Smooth muscle cell (in vitro differentiated cells): Measurements from ENCODE around the gene GPR26. TPM values are rescaled to one million over a fixed set of nuclear protein-coding genes. Genes with fewer than 3 reads are reported as not detected.

Source experiments
- DNase-seq: peaks from one replicate; lab custom pipeline; 2025; ENCODE audit not compliant: unreplicated experiment; lab: John Stamatoyannopoulos, UW
- H2AFZ ChIP-seq: fragments of 200-600 bp; sonication (generic); 2 replicates; pipeline ENCODE4 v1.6.0; 2016; ENCODE audit warnings: antibody characterized with exemption, low read depth, mild to moderate bottlenecking
- H3F3A ChIP-seq: fragments of 200-600 bp; sonication (generic); 2 replicates; pipeline ENCODE4 v1.6.0; 2017; ENCODE audit warnings: antibody characterized with exemption, low read depth
- H3K27ac ChIP-seq: fragments of 200-600 bp; sonication (generic); 2 replicates; pipeline ENCODE4 v1.5.1; 2016; ENCODE audit warnings: low read depth, mild to moderate bottlenecking
- H3K27me3 ChIP-seq: fragments of 200-600 bp; sonication (generic); 2 replicates; pipeline ENCODE4 v1.6.1; 2016; ENCODE audit warnings: low read depth, mild to moderate bottlenecking
- H3K36me3 ChIP-seq: fragments of 200-600 bp; sonication (generic); 2 replicates; pipeline ENCODE4 v1.5.1; 2016; ENCODE audit warnings: low read depth
- H3K4me1 ChIP-seq: fragments of 200-600 bp; sonication (generic); 2 replicates; pipeline ENCODE4 v1.5.1; 2016; ENCODE audit warnings: low read depth
- H3K4me2 ChIP-seq: fragments of 200-600 bp; sonication (generic); 2 replicates; pipeline ENCODE4 v1.6.0; 2016; ENCODE audit warnings: mild to moderate bottlenecking
- H3K4me3 ChIP-seq: fragments of 200-600 bp; sonication (generic); 2 replicates; pipeline ENCODE4 v1.5.1; 2016; ENCODE audit warnings: mild to moderate bottlenecking
- H3K79me2 ChIP-seq: fragments of 200-600 bp; sonication (generic); 2 replicates; pipeline ENCODE4 v1.6.0; 2016; ENCODE audit warnings: low read depth, mild to moderate bottlenecking
- H3K9ac ChIP-seq: fragments of 200-600 bp; sonication (generic); 2 replicates; pipeline ENCODE4 v1.6.0; 2016; ENCODE audit warnings: low read depth
- H3K9me3 ChIP-seq: fragments of 200-600 bp; sonication (generic); replicated peaks from 2 replicates; pipeline ENCODE4 v1.5.1; 2016; ENCODE audit warnings: low read depth
- H4K20me1 ChIP-seq: fragments of 200-600 bp; sonication (generic); 2 replicates; pipeline ENCODE4 v1.6.0; 2016; ENCODE audit warnings: low read depth
- WGBS: methylation state at CpG from one replicate; pipeline ENCODE4 v1.1.7; 2016; ENCODE audit warnings: low lambda C conversion rate; 5-methylcytosine and 5-hydroxymethylcytosine counted together
- polyA plus RNA-seq: library from polyadenylated mRNA; unstranded; fragments of >200 nt; fragmentation: Nextera tagmentation; extraction: Ambion mirVana; gene quantifications from 2 replicates; pipeline ENCODE4 v1.2.1, GENCODE V29; 2016
- total RNA-seq: library from RNA; depleted of rRNA; stranded (reverse); fragments of >200 nt; gene quantifications from 2 replicates; pipeline ENCODE4 v1.2.3, GENCODE V29; 2014
- TF ChIP-seq, protein P1 (sequence below): fragments of 200-600 bp; sonication (generic); IDR thresholded peaks from 2 replicates; pipeline ENCODE4 v1.5.1; 2017; ENCODE audit warnings: borderline replicate concordance, mild to moderate bottlenecking, antibody characterized with exemption; ENCODE audit not compliant: insufficient read depth, poor library complexity, severe bottlenecking

Gene GPR26
- total and polyA plus RNA-seq, 2 experiments from 2014 or later = not detected

DNA sequence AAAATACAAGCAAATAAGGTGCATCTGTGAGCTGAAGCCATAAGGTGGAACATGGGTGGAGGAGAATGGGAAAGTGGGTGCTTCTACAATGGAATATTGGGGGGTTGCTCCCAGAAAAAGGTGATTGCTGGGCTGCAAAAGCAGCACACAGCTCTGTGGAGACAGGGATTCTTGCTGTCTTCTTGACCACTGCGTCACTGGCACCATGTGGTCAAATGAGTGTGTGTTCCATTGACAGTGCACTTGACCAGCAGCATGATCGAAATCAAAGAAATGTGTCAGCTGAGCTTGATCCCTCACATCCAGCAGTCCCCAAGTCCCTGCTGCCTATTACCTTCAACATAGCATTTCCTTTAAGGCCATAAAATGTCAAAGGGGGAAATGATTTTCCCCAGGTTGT is 56.2 kb downstream of the GPR26 start:
- Histone ChIP-seq H3K9me3 (no peaks in the 10 kb centered on the region), H4K20me1 (no peaks in the 10 kb centered on the region), H3K27ac (no peak overlapping the region), H3K4me1 (no peaks in the 10 kb centered on the region), H3K9ac (no peak overlapping the region), H3K79me2 (no peaks in the 10 kb centered on the region), H3K36me3 (no peaks in the 10 kb centered on the region), H3K27me3 (no peaks in the 10 kb centered on the region), H3F3A (no peaks in the 10 kb centered on the region), H3K4me2 (no peak overlapping the region), H3K4me3 (no peak overlapping the region), H2AFZ (no peak overlapping the region)
- no peak for DNase-seq
- WGBS = 86% methylated on average over 2 of the region's 2 CpGs
- TF ChIP-seq, protein P1, sequence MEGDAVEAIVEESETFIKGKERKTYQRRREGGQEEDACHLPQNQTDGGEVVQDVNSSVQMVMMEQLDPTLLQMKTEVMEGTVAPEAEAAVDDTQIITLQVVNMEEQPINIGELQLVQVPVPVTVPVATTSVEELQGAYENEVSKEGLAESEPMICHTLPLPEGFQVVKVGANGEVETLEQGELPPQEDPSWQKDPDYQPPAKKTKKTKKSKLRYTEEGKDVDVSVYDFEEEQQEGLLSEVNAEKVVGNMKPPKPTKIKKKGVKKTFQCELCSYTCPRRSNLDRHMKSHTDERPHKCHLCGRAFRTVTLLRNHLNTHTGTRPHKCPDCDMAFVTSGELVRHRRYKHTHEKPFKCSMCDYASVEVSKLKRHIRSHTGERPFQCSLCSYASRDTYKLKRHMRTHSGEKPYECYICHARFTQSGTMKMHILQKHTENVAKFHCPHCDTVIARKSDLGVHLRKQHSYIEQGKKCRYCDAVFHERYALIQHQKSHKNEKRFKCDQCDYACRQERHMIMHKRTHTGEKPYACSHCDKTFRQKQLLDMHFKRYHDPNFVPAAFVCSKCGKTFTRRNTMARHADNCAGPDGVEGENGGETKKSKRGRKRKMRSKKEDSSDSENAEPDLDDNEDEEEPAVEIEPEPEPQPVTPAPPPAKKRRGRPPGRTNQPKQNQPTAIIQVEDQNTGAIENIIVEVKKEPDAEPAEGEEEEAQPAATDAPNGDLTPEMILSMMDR = no peak

DNA sequence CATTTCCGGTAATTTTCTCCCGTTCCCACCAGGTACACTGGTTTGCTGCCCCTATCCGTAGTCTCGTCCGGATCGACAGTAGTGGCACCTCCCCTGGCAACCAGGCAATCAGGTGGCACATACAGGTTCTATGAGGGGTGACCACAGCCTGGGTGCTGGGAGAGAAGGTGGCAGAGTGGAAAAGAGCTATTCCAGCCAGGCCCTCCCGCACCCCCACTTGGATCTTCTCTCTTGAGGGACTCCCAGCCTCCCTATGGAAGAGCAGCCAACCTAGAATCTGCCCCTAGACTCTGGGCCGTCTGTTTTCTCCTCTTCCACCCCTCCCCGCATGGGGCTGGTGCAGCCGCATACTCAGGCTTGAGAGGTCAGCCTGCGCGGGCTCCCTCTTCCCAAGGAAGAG is 58.6 kb downstream of the GPR26 start:
- no peaks in the 10 kb centered on the region for H3K36me3 ChIP-seq
- H3K27me3 ChIP-seq = no peaks in the 10 kb centered on the region
- no peak for DNase-seq
- no peaks in the 10 kb centered on the region for H3K79me2 ChIP-seq
- no peak overlapping the region for H3K4me3 ChIP-seq
- H4K20me1 ChIP-seq = no peaks in the 10 kb centered on the region
- no peak overlapping the region for H3K27ac ChIP-seq
- no peaks in the 10 kb centered on the region for H3K9me3 ChIP-seq
- no peak overlapping the region for H2AFZ ChIP-seq
- TF ChIP-seq, protein P1 = no peak
- 89% methylated on average over 12 of the region's 12 CpGs for WGBS
- no peaks in the 10 kb centered on the region for H3F3A ChIP-seq
- H3K9ac ChIP-seq = no peak overlapping the region
- H3K4me1 ChIP-seq = peaks cover 4% of the 10 kb centered on the region
- no peak overlapping the region for H3K4me2 ChIP-seq

DNA sequence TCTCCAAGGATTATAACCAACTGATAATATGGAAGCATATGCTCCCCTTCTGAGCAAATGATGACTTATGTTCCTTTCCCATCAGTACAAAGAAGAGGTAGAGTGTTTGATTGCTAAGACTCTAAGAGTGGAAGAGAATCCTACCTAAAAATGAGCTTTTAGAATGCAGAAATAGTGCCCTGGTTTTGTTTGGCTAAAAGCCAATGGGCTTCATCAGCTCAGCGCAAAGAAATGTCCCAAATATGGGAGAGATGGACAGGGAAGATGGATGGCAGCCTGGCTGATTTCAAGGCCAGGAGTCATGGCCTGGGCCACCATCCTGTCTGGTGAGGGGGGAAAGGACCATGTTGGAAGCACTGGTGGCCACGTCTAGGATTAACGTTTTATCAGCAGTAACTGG is 60.2 kb downstream of the GPR26 start:
- Histone ChIP-seq H3K4me2 (no peak overlapping the region), H3K4me1 (peaks cover 4% of the 10 kb centered on the region), H3K36me3 (no peaks in the 10 kb centered on the region), H3K4me3 (no peak overlapping the region), H3K9ac (no peak overlapping the region), H2AFZ (no peak overlapping the region), H4K20me1 (no peaks in the 10 kb centered on the region), H3K27ac (no peak overlapping the region), H3K79me2 (no peaks in the 10 kb centered on the region), H3K27me3 (no peaks in the 10 kb centered on the region), H3F3A (no peaks in the 10 kb centered on the region), H3K9me3 (no peaks in the 10 kb centered on the region)
- TF ChIP-seq, protein P1 = no peak
- 91% methylated on average over 3 of the region's 3 CpGs for WGBS
- DNase-seq = no peak

DNA sequence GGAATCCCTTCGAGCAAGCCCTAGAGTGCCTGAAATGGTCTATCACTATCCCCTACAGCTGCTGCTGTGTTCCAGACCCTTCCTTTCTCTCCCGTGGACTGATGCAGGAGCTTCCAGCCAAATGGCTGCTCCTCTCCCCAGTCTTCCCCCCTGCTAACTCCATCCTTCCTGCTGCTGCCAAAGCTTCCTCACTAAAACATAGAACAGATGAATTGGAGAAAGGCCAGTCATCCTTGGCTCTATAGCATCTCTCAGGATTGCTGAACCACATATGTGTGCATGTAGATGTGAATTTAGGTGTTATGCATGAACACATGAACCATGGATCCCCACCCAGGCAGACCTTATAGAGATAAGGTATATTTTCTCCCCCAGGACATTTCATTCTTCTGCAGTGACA is 60.7 kb downstream of the GPR26 start:
- H3K4me3 ChIP-seq = no peak overlapping the region
- no peak overlapping the region for H2AFZ ChIP-seq
- H3K79me2 ChIP-seq = no peaks in the 10 kb centered on the region
- H3K4me1 ChIP-seq = peaks cover 4% of the 10 kb centered on the region
- H4K20me1 ChIP-seq = no peaks in the 10 kb centered on the region
- H3K9me3 ChIP-seq = no peaks in the 10 kb centered on the region
- 88% methylated on average over 2 of the region's 2 CpGs for WGBS
- no peak for DNase-seq
- no peak overlapping the region for H3K27ac ChIP-seq
- TF ChIP-seq, protein P1 = no peak
- H3K27me3 ChIP-seq = no peaks in the 10 kb centered on the region
- H3K4me2 ChIP-seq = no peak overlapping the region
- no peak overlapping the region for H3K9ac ChIP-seq
- H3K36me3 ChIP-seq = no peaks in the 10 kb centered on the region
- no peaks in the 10 kb centered on the region for H3F3A ChIP-seq
